Mesenchymal stem cell (in vitro differentiated cells and primary cell): ENCODE measurements around the gene DYNLL2.

ENCODE experiments used
- DNase-seq: peaks from one replicate; pipeline ENCODE4 v3.0.0-alpha.2; 2013
- H2AFZ ChIP-seq: one replicate; pipeline ENCODE4 v1.6.1; 2013; ENCODE audit warnings: low read depth, mild to moderate bottlenecking, control low read depth, inconsistent platforms, low read length, moderate library complexity
- H2AK5ac ChIP-seq: 2 replicates; pipeline ENCODE4 v1.6.1; 2013; ENCODE audit warnings: low read length, moderate library complexity, mild to moderate bottlenecking, inconsistent platforms; ENCODE audit not compliant: severe bottlenecking
- H2BK120ac ChIP-seq: one replicate; pipeline ENCODE4 v1.6.1; 2013; ENCODE audit warnings: low read depth, mild to moderate bottlenecking, inconsistent platforms, low read length, moderate library complexity
- H2BK12ac ChIP-seq, 2 experiments: one replicate each; pipeline ENCODE4 v1.6.1; 2013; ENCODE audit warnings: inconsistent platforms in 2 of 2, low read length in 2 of 2, mild to moderate bottlenecking in 2 of 2, moderate library complexity in 2 of 2, control low read depth in 1 of 2
- H2BK15ac ChIP-seq: one replicate; pipeline ENCODE4 v1.6.1; 2013; ENCODE audit warnings: mild to moderate bottlenecking, low read depth, inconsistent platforms; ENCODE audit not compliant: poor library complexity, severe bottlenecking
- H2BK5ac ChIP-seq: 2 replicates; pipeline ENCODE4 v1.6.1; 2013; ENCODE audit warnings: low read depth, mild to moderate bottlenecking, low read length, control low read depth, inconsistent platforms; ENCODE audit not compliant: poor library complexity, severe bottlenecking
- H3K14ac ChIP-seq, 2 experiments: one replicate each; pipeline ENCODE4 v1.6.1; 2013; ENCODE audit warnings: inconsistent platforms in 2 of 2, low read length in 2 of 2, control low read depth in 1 of 2, mild to moderate bottlenecking in 1 of 2, moderate library complexity in 1 of 2
- H3K18ac ChIP-seq, 2 experiments: one replicate each; pipeline ENCODE4 v1.6.1; 2013; ENCODE audit warnings: inconsistent platforms in 2 of 2, low read length in 2 of 2, control low read depth in 1 of 2, low read depth in 1 of 2, mild to moderate bottlenecking in 1 of 2
- H3K23ac ChIP-seq, 2 experiments: one replicate each; pipeline ENCODE4 v1.6.1; 2013; ENCODE audit warnings: inconsistent platforms in 2 of 2, low read length in 2 of 2, mild to moderate bottlenecking in 2 of 2, moderate library complexity in 2 of 2, control low read depth in 1 of 2
- H3K27ac ChIP-seq: 2 replicates; pipeline ENCODE4 v1.5.1; 2013; ENCODE audit warnings: mild to moderate bottlenecking, moderate library complexity, low read length, control low read depth, inconsistent platforms; ENCODE audit not compliant: poor library complexity, severe bottlenecking
- H3K27me3 ChIP-seq, 2 experiments: 2 replicates each; pipeline versions ENCODE4 v1.6.1 to v1.7.0; 2013; ENCODE audit warnings: low read length in 2 of 2, mild to moderate bottlenecking in 2 of 2, moderate library complexity in 2 of 2, control low read depth in 1 of 2, inconsistent platforms in 1 of 2; ENCODE audit not compliant: control insufficient read depth in 1 of 2, insufficient read depth in 1 of 2
- H3K36me3 ChIP-seq, 2 experiments: 2 replicates each; pipeline versions ENCODE4 v1.6.1 to v1.7.0; 2013; ENCODE audit warnings: low read length in 2 of 2, control low read depth in 1 of 2, inconsistent platforms in 1 of 2, low read depth in 1 of 2, mild to moderate bottlenecking in 1 of 2; ENCODE audit not compliant: insufficient read depth in 2 of 2, control insufficient read depth in 1 of 2
- H3K4ac ChIP-seq, 2 experiments: one replicate each; pipeline ENCODE4 v1.6.1; 2013; ENCODE audit warnings: inconsistent platforms in 2 of 2, low read length in 2 of 2, mild to moderate bottlenecking in 2 of 2, moderate library complexity in 2 of 2, control low read depth in 1 of 2, low read depth in 1 of 2
- H3K4me1 ChIP-seq: 2 replicates; pipeline ENCODE4 v1.6.1; 2013; ENCODE audit warnings: low read depth, low read length, control low read depth; ENCODE audit not compliant: control insufficient read depth, insufficient read depth
- H3K4me2 ChIP-seq: 2 replicates; pipeline ENCODE4 v1.6.1; 2013; ENCODE audit warnings: low read length, mild to moderate bottlenecking, inconsistent platforms; ENCODE audit not compliant: poor library complexity, severe bottlenecking
- H3K4me3 ChIP-seq, 2 experiments: 2 replicates each; pipeline versions ENCODE4 v1.5.1 to v1.7.0; 2013; ENCODE audit warnings: low read length in 2 of 2, mild to moderate bottlenecking in 2 of 2, control low read depth in 1 of 2, low read depth in 1 of 2; ENCODE audit not compliant: insufficient read depth in 1 of 2
- H3K79me1 ChIP-seq: replicated peaks from 2 replicates; pipeline ENCODE4 v1.6.1; 2013; ENCODE audit warnings: mild to moderate bottlenecking, control low read depth, low read length, inconsistent platforms; ENCODE audit not compliant: poor library complexity, severe bottlenecking
- H3K9ac ChIP-seq: 2 replicates; pipeline ENCODE4 v1.7.0; 2013; ENCODE audit warnings: mild to moderate bottlenecking, low read length, moderate library complexity
- H3K9me3 ChIP-seq: 2 replicates; pipeline ENCODE4 v1.7.0; 2013; ENCODE audit warnings: mild to moderate bottlenecking, low read length; ENCODE audit not compliant: control insufficient read depth
- H4K8ac ChIP-seq: one replicate; pipeline ENCODE4 v1.6.1; 2013; ENCODE audit warnings: inconsistent platforms, mild to moderate bottlenecking, low read length, moderate library complexity
- H4K91ac ChIP-seq: one replicate; pipeline ENCODE4 v1.6.1; 2013; ENCODE audit warnings: mild to moderate bottlenecking, low read length, inconsistent platforms
- WGBS: methylation state at CpG from one replicate; pipeline ENCODE4 v1.1.7; 2013; ENCODE audit warnings: mixed read lengths; 5-methylcytosine and 5-hydroxymethylcytosine counted together

Gene DYNLL2

DNA sequence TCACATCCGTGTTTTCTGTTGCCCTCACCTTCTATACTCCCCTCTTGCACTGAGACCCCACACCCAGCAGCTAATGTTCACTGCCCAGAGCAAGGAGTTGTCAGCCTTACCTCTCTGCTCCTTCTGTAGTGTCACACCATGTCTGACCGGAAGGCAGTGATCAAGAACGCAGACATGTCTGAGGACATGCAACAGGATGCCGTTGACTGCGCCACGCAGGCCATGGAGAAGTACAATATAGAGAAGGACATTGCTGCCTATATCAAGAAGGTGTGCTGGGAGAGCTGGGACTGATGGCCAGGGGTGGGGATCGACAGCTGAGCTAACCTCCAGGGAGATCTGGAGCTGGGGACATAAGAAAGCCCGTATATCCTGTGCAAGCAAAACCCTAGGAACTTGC lies 3.7 kb downstream of the DYNLL2 start:
- peaks cover 28% of the 10 kb centered on the region for H3K79me1 ChIP-seq
- H2AFZ ChIP-seq = no peak overlapping the region
- H3K4me2 ChIP-seq = no peak overlapping the region
- no peak overlapping the region for H3K9ac ChIP-seq
- H3K27ac ChIP-seq = no peak overlapping the region
- H2BK12ac ChIP-seq = no peak overlapping the region
- H3K4ac ChIP-seq = no peak overlapping the region
- no peak overlapping the region for H4K91ac ChIP-seq
- no peak overlapping the region for H3K23ac ChIP-seq
- H2AK5ac ChIP-seq = no peak overlapping the region
- H3K27me3 ChIP-seq = no peaks in the 10 kb centered on the region
- no peak overlapping the region for H3K18ac ChIP-seq
- no peak overlapping the region for H2BK5ac ChIP-seq
- no peak for DNase-seq
- H3K4me1 ChIP-seq = peaks cover 14% of the 10 kb centered on the region
- no peak overlapping the region for H4K8ac ChIP-seq
- H3K14ac ChIP-seq = no peak overlapping the region
- no peak overlapping the region for H2BK120ac ChIP-seq
- H3K9me3 ChIP-seq = no peaks in the 10 kb centered on the region
- WGBS = 95% methylated on average over 8 of the region's 8 CpGs
- H3K4me3 ChIP-seq = no peak overlapping the region
- H2BK15ac ChIP-seq = no peak overlapping the region
- peaks cover 42 to 71% of the 10 kb centered on the region in 2 experiments for H3K36me3 ChIP-seq

DNA sequence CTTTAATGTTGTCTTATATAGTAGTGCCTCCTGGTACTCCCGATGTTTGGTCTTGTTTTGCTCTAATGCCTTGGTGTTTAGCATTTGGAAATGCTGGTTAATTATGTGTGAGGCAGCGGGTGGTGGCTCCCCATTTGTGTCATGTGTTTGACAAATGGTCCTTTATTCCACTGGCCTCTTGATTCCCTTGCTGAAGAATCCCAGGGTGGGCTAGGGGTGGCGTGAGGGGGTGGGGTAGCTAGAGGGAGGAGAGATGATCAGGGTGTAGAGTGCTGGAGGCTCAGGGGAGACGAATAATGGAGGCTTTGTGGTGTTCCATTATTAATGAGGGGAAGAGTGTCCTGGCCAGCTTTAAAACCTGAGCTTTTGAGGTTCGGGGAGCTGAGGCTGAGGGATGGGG lies 5.4 kb downstream of the DYNLL2 start:
- Histone ChIP-seq H3K27ac (no peak overlapping the region), H2BK5ac (no peak overlapping the region), H2AFZ (no peak overlapping the region), H3K4me1 (peaks cover 11% of the 10 kb centered on the region), H3K4me2 (no peak overlapping the region), H3K4ac (no peak overlapping the region), H3K23ac (no peak overlapping the region), H3K9ac (no peak overlapping the region), H2BK120ac (no peak overlapping the region), H2BK15ac (no peak overlapping the region), H4K8ac (no peak overlapping the region), H3K4me3 (no peak overlapping the region), H3K9me3 (no peaks in the 10 kb centered on the region), H3K79me1 (peaks cover 31% of the 10 kb centered on the region), H4K91ac (no peak overlapping the region), H2AK5ac (no peak overlapping the region), H3K18ac (no peak overlapping the region), H3K27me3 (no peaks in the 10 kb centered on the region), H3K36me3 (peaks cover 52 to 88% of the 10 kb centered on the region in 2 experiments), H2BK12ac (no peak overlapping the region), H3K14ac (no peak overlapping the region)
- no peak for DNase-seq
- whole genome bisulfite sequencing = 96% methylated on average over 4 of the region's 5 CpGs

- H3K36me3 ChIP-seq = peaks cover 52 to 93% of the 10 kb centered on the region in 2 experiments
- H4K8ac ChIP-seq = no peak overlapping the region
- no peak overlapping the region for H3K4ac ChIP-seq
- H3K23ac ChIP-seq = no peak overlapping the region
- no peak overlapping the region for H4K91ac ChIP-seq
- H2BK15ac ChIP-seq = no peak overlapping the region
- no peak overlapping the region for H3K27ac ChIP-seq
- H2AK5ac ChIP-seq = no peak overlapping the region
- DNase-seq = no peak
- peaks cover 11% of the 10 kb centered on the region for H3K4me1 ChIP-seq
- no peak overlapping the region for H3K18ac ChIP-seq
- no peak overlapping the region for H2BK12ac ChIP-seq
- H3K27me3 ChIP-seq = no peaks in the 10 kb centered on the region
- 98% methylated on average over 10 of the region's 11 CpGs for WGBS
- no peak overlapping the region for H3K14ac ChIP-seq
- H3K4me2 ChIP-seq = no peak overlapping the region
- H2BK120ac ChIP-seq = no peak overlapping the region
- no peak overlapping the region for H2AFZ ChIP-seq
- H3K4me3 ChIP-seq = no peak overlapping the region
- no peak overlapping the region for H2BK5ac ChIP-seq
- peaks cover 31% of the 10 kb centered on the region for H3K79me1 ChIP-seq
- no peak overlapping the region for H3K9ac ChIP-seq
- no peaks in the 10 kb centered on the region for H3K9me3 ChIP-seq
Observed at GRCh38 chr17:58089111-58089510, 5.9 kb downstream of the DYNLL2 start.

DNA sequence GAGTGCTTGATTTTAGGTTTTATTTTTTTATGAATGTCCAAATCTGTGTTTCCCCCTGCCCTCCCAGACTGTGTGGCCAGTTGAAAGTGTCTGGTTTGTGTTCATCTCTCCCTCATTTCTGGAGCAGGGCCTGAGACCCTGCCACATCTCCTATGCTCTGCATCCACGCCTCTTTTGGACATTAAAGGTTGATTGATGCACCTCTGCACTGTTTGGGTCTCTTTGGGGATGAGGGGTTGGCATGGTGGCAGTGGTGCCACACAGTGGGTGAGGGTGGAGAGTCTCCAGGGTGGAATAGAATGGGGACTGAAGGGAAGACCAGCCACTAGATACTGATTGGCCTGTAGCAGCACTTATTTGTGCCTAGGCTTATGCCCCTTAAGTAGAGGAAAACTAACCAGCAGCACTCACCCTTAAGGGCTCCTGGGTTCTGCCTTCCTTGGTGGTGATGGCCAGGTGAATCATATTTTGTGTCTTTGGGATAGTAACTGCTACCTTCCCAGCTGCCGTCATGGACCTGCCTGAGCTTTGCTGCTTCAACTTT lies 7.9 kb downstream of the DYNLL2 start:
- no peak overlapping the region for H3K4me2 ChIP-seq
- no peaks in the 10 kb centered on the region for H3K4me1 ChIP-seq
- no peak overlapping the region for H2BK12ac ChIP-seq
- no peak overlapping the region for H4K91ac ChIP-seq
- H3K18ac ChIP-seq = no peak overlapping the region
- H4K8ac ChIP-seq = no peak overlapping the region
- H3K9ac ChIP-seq = no peak overlapping the region
- H3K9me3 ChIP-seq = no peaks in the 10 kb centered on the region
- no peak overlapping the region for H2BK5ac ChIP-seq
- no peak overlapping the region for H3K4ac ChIP-seq
- H2BK15ac ChIP-seq = no peak overlapping the region
- peaks cover 29% of the 10 kb centered on the region for H3K79me1 ChIP-seq
- no peaks in the 10 kb centered on the region for H3K27me3 ChIP-seq
- no peak overlapping the region for H3K4me3 ChIP-seq
- no peak overlapping the region for H2BK120ac ChIP-seq
- no peak overlapping the region for H3K23ac ChIP-seq
- no peak overlapping the region for H2AK5ac ChIP-seq
- peaks cover 47 to 97% of the 10 kb centered on the region in 2 experiments for H3K36me3 ChIP-seq
- H3K14ac ChIP-seq = no peak overlapping the region
- no peak overlapping the region for H2AFZ ChIP-seq
- WGBS = 100% methylated on average over 1 of the region's 2 CpGs
- no peak overlapping the region for H3K27ac ChIP-seq
- DNase-seq = no peak
